GM08714 (cell line): ENCODE data around the gene OBSCN.
"Not testable (repeated sequence)": the region's sequence is repeated elsewhere in the genome, so short reads cannot be mapped to it uniquely, and the experiment has no call there.

Source experiments
- H3K4me3 ChIP-seq: fragments of 200-500 bp; sonication (Bioruptor generic); 2 replicates; pipeline ENCODE4 v1.5.1; 2014; ENCODE audit warnings: mild to moderate bottlenecking, low read length, inconsistent platforms
- ZNF274 ChIP-seq: IDR thresholded peaks from 2 replicates; pipeline ENCODE4 v1.6.1; 2012; ENCODE audit warnings: mild to moderate bottlenecking, low read depth, low read length

OBSCN gene

GRCh38 chr1:228219245-228219961, 11.6 kb downstream of the OBSCN start:
- no peak for TF ChIP-seq ZNF274
- H3K4me3 ChIP-seq = no peak overlapping the region

DNA sequence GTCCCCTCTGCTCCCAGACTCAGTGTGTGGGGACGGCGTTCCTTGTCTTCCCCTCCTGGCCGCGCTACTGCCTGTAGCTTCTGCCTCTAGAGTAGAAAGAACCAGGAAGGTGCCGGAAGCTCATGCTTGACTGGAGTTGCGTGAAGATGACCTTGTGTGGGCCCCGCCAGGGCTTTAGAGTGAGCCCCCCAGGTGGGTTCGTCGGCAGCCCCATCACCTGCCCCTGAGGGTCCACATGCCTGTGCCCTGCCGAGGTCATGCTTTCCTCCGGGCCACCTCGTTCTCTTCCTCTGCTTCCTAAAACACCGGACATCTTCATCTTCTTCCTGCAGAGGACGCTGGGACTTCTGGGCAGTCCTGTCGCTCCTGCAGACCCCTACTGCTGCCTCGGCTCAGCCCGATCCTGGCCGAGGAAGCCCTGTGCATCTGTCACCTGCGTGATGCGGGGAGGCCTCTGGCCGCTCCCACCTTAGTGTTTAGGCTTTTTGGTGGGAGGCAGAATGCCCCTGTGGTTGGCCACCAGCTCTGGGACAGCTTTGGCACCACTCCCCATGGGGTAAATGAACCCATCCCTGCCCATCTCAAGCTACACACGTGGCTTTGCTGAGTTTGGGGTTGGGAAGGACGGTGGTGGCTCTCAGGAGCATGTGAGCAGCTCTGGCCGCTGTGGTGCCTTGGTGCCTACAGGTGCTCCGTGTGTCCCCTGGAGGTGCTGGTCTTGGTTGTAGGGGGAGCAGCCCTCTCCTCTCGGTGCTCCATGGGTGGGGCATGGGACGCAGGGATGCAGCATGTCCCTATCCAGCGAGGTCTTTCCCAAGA, 12.3 kb downstream of the OBSCN start:
- no peak overlapping the region for H3K4me3 ChIP-seq
- no peak for TF ChIP-seq ZNF274

- H3K4me3 ChIP-seq = not testable (repeated sequence)
Observed at GRCh38 chr1:228221097-228221496, 13.3 kb downstream of the OBSCN start.

GRCh38 chr1:228222548-228222947, 14.7 kb downstream of the OBSCN start:
- no peak for TF ChIP-seq ZNF274
- H3K4me3 ChIP-seq = no peak overlapping the region

DNA sequence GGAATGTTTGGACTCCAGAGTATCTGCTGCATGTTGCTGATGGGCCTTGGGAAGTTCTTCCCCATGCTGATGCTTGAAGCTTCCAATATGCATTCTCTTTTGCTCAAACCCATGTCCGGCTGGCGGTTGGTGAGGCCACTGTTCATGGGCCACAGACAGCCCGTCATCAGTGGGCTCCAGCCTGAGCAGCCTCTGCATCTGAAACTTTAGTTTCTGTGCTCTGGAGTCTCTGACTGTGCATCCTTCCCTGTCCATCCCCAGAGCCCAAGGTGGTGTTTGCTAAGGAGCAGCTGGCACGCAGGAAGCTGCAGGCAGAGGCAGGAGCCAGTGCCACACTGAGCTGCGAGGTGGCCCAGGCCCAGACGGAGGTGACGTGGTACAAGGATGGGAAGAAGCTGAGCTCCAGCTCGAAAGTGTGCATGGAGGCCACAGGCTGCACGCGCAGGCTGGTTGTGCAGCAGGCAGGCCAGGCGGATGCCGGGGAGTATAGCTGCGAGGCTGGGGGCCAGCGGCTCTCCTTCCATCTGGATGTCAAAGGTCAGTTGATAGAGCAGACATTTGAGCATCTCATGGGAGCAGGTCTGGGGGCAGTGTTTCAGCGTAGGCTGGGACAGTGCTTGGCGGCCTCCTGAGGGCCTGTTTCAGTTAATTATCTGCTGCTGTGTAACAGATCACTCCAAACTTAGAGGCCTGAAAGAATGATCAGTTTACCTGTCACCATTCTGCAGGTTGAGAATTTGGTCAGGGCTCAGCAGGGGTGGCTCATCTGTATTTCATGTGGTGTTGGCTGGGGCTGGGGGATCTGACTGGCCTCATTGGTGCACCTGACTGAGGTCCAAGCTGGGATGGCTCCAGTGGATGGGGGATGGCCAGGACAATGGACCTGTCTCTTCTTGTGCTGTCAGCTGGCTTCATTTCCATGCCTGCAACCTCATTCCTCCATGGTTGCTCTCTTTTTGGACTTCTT, 16.6 kb downstream of the OBSCN start:
- TF ChIP-seq ZNF274 = no peak
- no peak overlapping the region for H3K4me3 ChIP-seq

- TF ChIP-seq ZNF274 = no peak
- no peak overlapping the region for H3K4me3 ChIP-seq
Observed at GRCh38 chr1:228225165-228225710, 17.4 kb downstream of the OBSCN start.

GRCh38 chr1:228225740-228226139, 17.9 kb downstream of the OBSCN start:
- no peak for TF ChIP-seq ZNF274
- no peak overlapping the region for H3K4me3 ChIP-seq

DNA sequence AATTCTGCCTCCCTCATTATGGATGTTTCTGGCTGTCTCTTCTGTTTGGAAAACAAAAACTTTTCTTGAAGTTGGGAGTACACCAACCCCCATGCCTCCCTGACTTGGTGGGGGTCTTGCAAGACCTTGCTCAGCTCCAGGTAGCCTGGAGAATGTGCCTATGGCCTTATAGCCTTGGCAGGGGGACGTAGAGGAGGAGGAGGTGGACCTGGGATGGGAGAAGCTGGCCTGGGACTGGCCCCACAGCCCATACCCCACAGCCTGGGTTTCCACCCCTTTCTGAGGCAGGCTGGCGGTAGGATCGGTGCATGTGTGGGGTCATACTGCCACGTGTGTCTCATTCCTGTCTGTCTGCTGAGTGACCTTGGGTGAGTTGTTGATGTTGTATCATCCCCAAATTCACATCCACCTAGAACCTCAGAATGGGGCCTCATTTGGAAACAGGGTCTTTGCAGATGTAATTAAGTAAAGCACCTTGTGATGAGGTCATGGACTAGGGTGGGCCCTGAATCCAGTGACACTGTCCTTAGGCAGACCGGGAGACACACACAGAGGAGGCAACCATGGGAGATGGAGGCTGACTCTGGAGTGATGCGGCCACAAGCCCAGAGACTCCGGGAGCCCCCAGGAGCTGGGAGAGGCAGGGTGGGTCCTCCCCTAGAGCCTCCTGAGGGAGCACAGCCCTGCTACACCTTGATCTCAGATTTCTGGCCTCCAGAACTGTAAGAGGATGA, 18.5 kb downstream of the OBSCN start:
- no peak for TF ChIP-seq ZNF274
- no peak overlapping the region for H3K4me3 ChIP-seq

DNA sequence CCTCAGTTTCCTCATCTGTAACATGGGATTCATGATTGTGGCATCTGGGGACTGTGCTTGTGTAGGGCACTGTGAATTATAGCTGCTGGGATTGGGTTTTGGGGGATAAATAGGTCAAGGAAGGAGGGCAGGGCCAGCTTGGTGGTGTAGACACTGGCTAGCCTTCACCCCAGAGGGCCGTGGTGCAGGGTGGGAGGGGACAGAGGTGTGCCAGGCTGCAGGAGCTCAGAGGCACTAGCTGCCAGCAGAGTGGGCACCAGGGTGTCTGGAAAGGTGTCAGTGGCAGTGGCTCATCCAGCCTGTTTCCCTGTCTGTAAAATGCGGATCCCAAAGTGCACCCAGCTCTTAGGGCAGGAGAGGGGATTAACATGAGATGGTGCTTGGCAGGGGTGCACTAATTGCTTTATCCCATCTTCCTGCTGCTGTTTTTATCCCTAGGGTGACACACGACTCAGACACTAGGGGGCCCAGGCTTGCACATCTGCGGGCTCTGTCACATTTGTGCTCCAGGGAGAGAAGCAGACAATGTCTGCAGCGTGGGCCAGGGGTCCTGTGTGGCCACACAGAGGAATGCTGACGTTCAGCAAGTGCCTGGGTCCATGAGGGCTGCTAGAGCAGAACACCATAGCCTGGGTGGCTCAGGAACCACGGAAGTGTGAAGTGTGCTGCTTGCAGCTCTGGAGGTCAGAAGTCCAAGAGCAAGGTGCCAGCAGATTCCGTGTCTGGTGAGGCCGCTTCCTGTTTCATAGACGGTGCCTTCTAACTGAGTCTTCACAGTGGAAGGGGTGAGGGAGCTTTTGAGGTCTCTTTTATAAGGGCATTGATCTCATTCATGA, 19.3 kb downstream of the OBSCN start:
- no peak overlapping the region for H3K4me3 ChIP-seq
- TF ChIP-seq ZNF274 = no peak

DNA sequence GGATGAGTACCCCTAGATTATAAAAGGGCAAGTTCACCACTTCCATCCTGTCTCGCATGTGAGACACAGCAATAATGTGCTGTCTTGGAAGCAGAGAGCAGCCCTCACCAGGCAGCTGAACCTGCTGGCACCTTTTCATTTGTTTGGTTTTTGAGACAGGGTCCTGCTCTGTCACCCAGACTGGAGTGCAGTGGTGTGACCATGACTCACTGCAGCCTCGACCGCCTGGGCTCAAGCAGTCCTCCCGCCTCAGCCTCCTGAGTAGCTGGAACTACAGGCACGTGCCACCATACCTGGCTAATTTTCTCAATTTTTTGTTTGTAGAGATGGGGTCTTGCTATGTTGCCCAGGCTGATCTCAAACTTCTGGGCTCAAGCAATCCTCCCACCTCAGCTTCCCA, 20.3 kb downstream of the OBSCN start:
- not testable (repeated sequence) for H3K4me3 ChIP-seq

GRCh38 chr1:228228601-228229074, 20.8 kb downstream of the OBSCN start:
- TF ChIP-seq ZNF274 = no peak

DNA sequence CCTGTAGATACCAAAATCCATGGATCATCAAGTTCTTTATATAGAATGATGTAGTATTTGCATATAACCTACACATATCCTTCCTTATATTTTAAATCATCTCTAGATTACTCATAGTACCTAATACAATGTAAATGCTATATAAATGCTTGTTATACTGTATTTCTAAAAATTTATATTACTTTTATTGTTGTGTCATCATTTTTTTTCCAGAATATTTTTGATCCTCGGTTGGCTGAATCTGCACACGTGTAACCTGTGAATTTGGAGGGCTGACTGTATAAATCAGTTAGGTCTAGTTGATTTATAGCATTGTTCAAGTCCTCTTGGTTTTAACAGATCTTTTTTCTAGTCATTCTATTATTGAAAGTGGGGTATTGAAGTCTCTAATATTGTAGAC, 23.3 kb downstream of the OBSCN start:
- no peak for TF ChIP-seq ZNF274
- no peak overlapping the region for H3K4me3 ChIP-seq

More at GRCh38 chr1:228228601-228229074, 20.8 kb downstream of the OBSCN start:
- no peak overlapping the region for H3K4me3 ChIP-seq
